GM18951 (cell line): ENCODE results near the gene MED16.
"Not testable (repeated sequence)": the region's sequence is repeated elsewhere in the genome, so short reads cannot be mapped to it uniquely, and the experiment has no call there.

Experiments
- POLR2A ChIP-seq: IDR thresholded peaks from 4 replicates; pipeline ENCODE4 v1.6.1; 2011; ENCODE audit warnings: mild to moderate bottlenecking; ENCODE audit not compliant: insufficient read length, insufficient read depth; ENCODE audit errors: extremely low read depth
- in situ Hi-C: fragments of 300-500 bp; cut with MboI; formaldehyde crosslinking; loops from one replicate; pipeline ENCODE4 v1.12.0; 2022; ENCODE audit warnings: low sequenced_read_pairs, mixed read lengths, inconsistent platforms; ENCODE audit not compliant: unreplicated experiment

Gene MED16

GRCh38 chr19:835210-835810 is 57.7 kb downstream of the MED16 start:
- in situ Hi-C loops = no loop called here
- TF ChIP-seq POLR2A = no peak

- TF ChIP-seq POLR2A = no peak
- in situ Hi-C loops = no loop called here
These were observed 58.8 kb downstream of the MED16 start for GRCh38 chr19:834216-834615.

- in situ Hi-C loops = no loop called here
- TF ChIP-seq POLR2A = no peak
These were observed 61.3 kb downstream of the MED16 start for GRCh38 chr19:831407-832369.

- TF ChIP-seq POLR2A = no peak
These were observed 63.7 kb downstream of the MED16 start for GRCh38 chr19:829129-829758.

GRCh38 chr19:827710-828321 is 65.2 kb downstream of the MED16 start, which contains the start of gene AZU1:
AZU1 (plus strand) TSS chr19:827837; CDS start chr19:827847, 10 bp downstream.
- no peak for TF ChIP-seq POLR2A
- in situ Hi-C loops = no loop called here

More at GRCh38 chr19:829129-829758, 63.7 kb downstream of the MED16 start:
- in situ Hi-C loops = no loop called here

GRCh38 chr19:827314-827709 is 65.7 kb downstream of the MED16 start:
- in situ Hi-C loops = no loop called here
- TF ChIP-seq POLR2A = no peak

- in situ Hi-C loops = no loop called here
- no peak for TF ChIP-seq POLR2A
These were observed 66.9 kb downstream of the MED16 start for GRCh38 chr19:825897-826644.

- no peak for TF ChIP-seq POLR2A
- in situ Hi-C loops = no loop called here
These were observed 68.1 kb downstream of the MED16 start for GRCh38 chr19:824885-825284.

GRCh38 chr19:823565-824121 is 69.3 kb downstream of the MED16 start:
- TF ChIP-seq POLR2A = no peak
- in situ Hi-C loops = no loop called here

GRCh38 chr19:821825-822503 is 71.0 kb downstream of the MED16 start, which contains the start of gene PLPPR3:
PLPPR3 (minus strand) TSS chr19:821955; CDS start chr19:821559, 396 bp downstream.
- no peak for TF ChIP-seq POLR2A
- in situ Hi-C loops = no loop called here

- no peak for TF ChIP-seq POLR2A
- in situ Hi-C loops = no loop called here
These were observed 71.7 kb downstream of the MED16 start for GRCh38 chr19:821231-821824.

- in situ Hi-C loops = not testable (repeated sequence)
These were observed 72.8 kb downstream of the MED16 start for GRCh38 chr19:820212-820611.
